HG03571 (cell line): ENCODE measurements around the gene ARHGAP8.

Source experiments
- ATAC-seq: cut with Tn5 transposase; IDR thresholded peaks from one replicate; pipeline ENCODE4 v1.9.1; 2021; ENCODE audit not compliant: unreplicated experiment

ARHGAP8 gene

GRCh38 chr22:44823806-44824205 is 71.4 kb downstream of the ARHGAP8 start:
- no peak for ATAC-seq

DNA sequence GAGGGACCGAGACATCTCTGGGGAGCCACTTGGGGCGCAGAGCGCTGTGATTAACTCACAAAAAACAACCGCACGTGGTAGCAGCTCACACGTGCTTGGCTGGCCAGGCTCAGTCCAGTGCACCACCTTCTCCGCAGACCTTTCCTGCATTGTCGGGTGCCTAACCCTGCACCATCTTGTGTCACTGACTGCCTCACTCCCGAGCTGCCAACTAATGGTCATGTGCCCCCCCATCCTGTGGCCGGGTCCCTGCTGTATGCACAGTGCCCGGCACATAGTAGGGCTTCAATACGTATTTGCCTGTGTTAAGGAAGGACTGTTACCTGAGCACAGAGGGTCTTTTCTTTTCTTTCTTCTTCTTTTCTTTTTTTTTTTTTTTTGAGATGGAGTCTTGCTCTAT is 71.9 kb downstream of the ARHGAP8 start:
- no peak for ATAC-seq

GRCh38 chr22:44825310-44826150 is 73.2 kb downstream of the ARHGAP8 start:
- ATAC-seq: no peak

DNA sequence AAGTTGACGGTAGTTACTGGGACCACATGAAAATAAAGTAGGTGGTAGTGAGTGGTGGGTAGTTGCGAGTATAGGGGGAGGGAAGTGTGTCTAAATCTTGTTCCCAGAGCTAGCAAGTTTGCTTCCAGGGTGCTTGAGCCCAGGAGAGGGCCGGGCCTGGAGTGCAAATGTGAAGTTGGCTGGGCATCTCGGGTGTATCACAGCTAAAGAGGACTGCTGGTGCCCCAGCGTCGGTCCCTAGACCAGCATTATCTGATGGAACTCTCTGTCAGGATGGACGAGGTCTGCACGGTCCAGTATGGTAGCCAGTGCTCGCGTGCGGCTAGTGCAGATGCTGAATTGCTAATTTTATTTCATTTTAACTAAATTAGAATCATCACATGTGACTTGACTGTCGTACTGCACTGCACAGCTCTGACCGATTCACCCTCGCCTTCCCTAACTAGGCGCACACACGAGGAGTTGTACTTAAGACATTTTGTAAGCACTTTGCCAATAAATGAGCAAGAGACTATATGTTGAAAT is 75.4 kb downstream of the ARHGAP8 start:
- no peak for ATAC-seq

DNA sequence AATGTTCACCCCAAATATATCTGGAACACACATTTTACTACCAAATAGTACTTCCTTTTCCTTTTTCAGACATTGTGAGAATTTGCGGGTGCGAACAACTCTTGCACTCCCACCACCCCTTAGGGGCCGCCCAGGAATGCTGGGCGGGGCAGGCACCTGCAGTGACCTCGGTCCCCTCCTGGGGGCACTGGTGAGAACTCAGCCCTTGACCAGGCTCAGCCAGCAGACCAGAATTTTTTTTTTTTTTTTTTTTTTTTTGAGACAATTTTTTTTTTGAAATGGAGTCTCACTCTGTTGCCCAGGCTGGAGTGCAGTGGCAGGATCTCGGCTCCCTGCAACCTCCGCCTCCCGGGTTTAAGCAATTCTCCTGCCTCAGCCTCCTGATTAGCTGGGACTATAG is 75.8 kb downstream of the ARHGAP8 start:
- no peak for ATAC-seq

- no peak for ATAC-seq
Observed at GRCh38 chr22:44831885-44832284, 79.5 kb downstream of the ARHGAP8 start.

- no peak for ATAC-seq
Observed at GRCh38 chr22:44834065-44834464, 81.7 kb downstream of the ARHGAP8 start.

GRCh38 chr22:44837481-44837880 is 85.1 kb downstream of the ARHGAP8 start:
- no peak for ATAC-seq

- no peak for ATAC-seq
Observed at GRCh38 chr22:44838316-44839016, 86.1 kb downstream of the ARHGAP8 start.

DNA sequence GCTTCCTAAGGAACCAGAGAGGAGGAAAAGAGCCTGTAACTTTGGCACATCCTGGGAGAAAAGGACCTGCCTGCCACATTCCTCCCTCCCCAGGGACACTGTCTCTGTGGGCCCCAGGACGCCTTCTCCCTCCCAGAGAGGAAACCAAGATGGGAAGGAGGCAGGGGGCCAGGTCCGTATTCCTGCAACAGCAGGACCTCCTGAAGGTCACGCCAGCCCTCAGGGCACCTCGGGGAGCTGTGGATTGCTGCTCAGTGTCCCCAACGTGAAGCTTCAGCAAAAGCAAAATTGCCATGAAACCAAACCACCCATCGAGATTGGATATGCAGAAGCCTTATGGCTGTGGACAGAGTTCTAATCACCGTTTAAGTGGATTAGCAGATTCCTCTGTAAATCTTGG is 86.7 kb downstream of the ARHGAP8 start:
- no peak for ATAC-seq

DNA sequence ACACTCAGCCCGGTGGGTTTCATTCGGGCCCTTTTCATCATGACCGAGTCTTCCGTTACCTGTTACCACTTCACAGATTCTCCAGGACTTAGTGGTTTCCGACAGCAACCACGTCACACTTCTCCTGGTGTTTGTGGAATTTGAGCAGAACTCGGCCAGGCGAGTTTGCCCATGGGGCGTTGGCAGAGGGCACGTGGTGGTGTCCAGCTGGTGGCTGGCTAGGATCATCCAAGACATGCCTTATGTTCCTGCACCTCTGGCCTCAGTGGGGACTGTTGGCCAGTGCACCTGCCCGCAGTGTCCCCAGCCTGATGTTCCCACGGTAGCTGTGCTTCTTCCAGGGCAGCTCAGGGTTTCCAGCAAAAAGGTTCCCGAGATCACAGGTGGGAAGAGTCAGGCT is 87.3 kb downstream of the ARHGAP8 start:
- ATAC-seq: no peak

GRCh38 chr22:44840611-44841322 is 88.4 kb downstream of the ARHGAP8 start:
- no peak for ATAC-seq

DNA sequence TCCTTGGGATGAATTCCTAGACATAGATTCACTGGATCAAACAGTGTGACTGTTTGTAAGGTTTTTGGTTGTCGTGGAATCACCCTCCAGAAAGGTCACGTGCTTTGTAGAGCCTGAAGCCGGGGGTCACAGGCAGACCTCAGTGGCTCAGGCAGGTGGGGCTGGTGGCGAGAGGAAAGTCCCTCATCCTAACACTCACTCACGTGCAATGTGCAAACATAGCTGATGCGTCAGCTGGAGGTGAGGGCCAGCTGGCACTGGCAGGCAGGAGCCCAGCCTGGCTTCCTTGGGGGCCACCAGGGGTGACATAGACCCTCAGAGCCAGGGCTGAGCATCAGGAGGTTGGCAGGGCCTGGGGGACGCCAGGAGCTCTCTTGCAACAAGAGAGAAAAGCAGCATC is 90.0 kb downstream of the ARHGAP8 start:
- no peak for ATAC-seq

- ATAC-seq: no peak
Observed at GRCh38 chr22:44845191-44845590, 92.8 kb downstream of the ARHGAP8 start.

- ATAC-seq: no peak
Observed at GRCh38 chr22:44845796-44846720, 93.7 kb downstream of the ARHGAP8 start.

- no peak for ATAC-seq
Observed at GRCh38 chr22:44846726-44847275, 94.4 kb downstream of the ARHGAP8 start.

DNA sequence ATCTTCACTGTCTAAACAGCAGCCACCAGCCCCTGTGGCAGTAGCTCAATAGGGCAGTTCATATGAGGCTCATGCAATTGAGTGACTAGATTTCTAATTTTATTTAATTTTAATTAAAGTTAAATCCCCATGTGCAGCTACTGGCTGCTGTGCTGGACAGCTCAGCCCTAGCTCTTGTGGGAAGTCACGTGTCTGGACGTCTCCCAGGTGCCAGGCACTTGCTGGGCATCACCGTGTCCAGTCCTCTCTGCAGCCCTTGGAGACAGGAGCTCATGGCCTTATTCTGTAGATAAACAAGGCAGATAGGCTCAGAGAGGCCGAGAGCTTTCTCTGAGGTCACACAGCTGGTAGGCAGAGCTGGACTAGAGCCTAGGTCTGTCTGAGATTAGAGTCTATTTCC is 95.0 kb downstream of the ARHGAP8 start:
- no peak for ATAC-seq

DNA sequence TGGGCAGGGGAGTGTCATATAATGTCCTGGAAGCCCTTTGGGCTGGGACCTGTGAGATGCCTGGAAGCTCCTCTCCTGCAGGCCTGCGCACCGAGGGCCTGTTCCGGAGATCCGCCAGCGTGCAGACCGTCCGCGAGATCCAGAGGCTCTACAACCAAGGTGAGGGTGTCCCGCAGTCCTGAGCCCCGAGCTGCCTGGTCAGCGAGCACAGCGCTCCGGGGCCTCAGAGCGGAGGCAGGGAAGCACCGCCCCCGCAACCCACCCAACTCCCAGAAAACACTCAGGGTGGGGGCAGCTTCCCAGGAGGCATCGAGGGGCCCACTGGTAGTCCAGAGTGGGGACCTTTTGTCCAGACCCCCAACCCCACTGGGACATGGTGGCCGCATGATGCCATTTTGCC is 95.5 kb downstream of the ARHGAP8 start:
- no peak for ATAC-seq

- ATAC-seq: no peak
Observed at GRCh38 chr22:44848296-44848741, 95.9 kb downstream of the ARHGAP8 start.

DNA sequence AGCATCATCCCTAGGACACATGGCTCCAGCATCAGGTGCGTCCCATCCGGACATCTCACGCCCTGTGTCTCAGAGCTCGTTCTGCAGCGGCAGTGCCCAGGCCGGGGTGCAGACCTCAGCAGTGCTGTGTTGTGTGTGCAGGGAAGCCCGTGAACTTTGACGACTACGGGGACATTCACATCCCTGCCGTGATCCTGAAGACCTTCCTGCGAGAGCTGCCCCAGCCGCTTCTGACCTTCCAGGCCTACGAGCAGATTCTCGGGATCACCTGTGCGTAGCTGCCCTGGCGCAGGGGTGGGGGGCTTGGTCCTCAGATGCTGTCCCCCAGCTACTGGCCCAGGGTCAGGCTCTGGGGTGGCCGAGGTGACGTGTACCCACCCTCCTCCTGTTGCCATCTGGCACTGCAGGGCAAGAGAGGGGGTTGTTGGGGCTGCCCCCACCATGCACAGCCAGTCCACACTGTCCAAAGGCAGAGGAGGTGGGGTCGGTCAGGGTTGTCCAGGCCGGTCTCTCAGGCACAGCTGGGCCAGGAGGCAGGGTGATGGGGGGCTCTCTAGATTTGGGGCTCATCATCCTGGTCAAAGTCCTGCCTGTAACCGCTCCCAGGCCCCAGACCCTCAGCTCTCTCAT is 96.5 kb downstream of the ARHGAP8 start:
- ATAC-seq: no peak
